ENCODE data around the gene MED1. TPM values are rescaled to one million over a fixed set of nuclear protein-coding genes. Genes with fewer than 3 reads are reported as not detected.

MED1 gene
- total and polyA plus RNA-seq, 9 of the 15 experiments (the other 6 are each of a cell fraction or from before 2014, with no cell fraction given), result 14.0 to 59.8 (median 46.7) TPM

- TF ChIP-seq ZBTB34 (CRISPR knock-in tag; IDR thresholded peaks at IDR 0.05) (no peak), NFRKB (IDR thresholded peaks at IDR 0.05; ENCODE audit: low read depth) (peak; percentile 38), TGIF2 (CRISPR knock-in tag; IDR thresholded peaks at IDR 0.05) (no peak), NEUROD1 (IDR thresholded peaks at IDR 0.05; ENCODE audit: borderline replicate concordance, low read depth, low read length, partially characterized antibody) (peak; percentile 99), ZZZ3 (IDR thresholded peaks at IDR 0.05) (peak; percentile 83; the same call in 1 of the 2 replicates), TAF15 (IDR thresholded peaks at IDR 0.05; ENCODE audit: low read depth, low read length) (0 out of 2 replicates have a peak, but pooled peaks have one; percentile 64), RBM39 (optimal IDR thresholded peaks at IDR 0.05; ENCODE audit: low read depth, low read length) (peak; percentile 54), NUFIP1 (IDR thresholded peaks at IDR 0.05; ENCODE audit: partially characterized antibody) (no peak), MCM2 (IDR thresholded peaks at IDR 0.05; ENCODE audit: low read depth) (no peak), ATF1 (CRISPR knock-in tag; IDR thresholded peaks at IDR 0.05) (no peak), ATF1 (tag; IDR thresholded peaks at IDR 0.05) (peak; percentile 81), THAP7 (CRISPR knock-in tag; IDR thresholded peaks at IDR 0.05) (no peak), KHSRP (IDR thresholded peaks at IDR 0.05) (no peak), HOXB6 (CRISPR knock-in tag; IDR thresholded peaks at IDR 0.05; ENCODE audit: borderline replicate concordance) (no peak), GATAD2A (IDR thresholded peaks at IDR 0.05) (no peak), EP400 (IDR thresholded peaks at IDR 0.05) (peak; percentile 94), ASH1L (IDR thresholded peaks at IDR 0.05; ENCODE audit: borderline replicate concordance, low read depth, partially characterized antibody) (peak; percentile 96), RFX7 (CRISPR knock-in tag; IDR thresholded peaks at IDR 0.05) (no peak), KDM4B (IDR thresholded peaks at IDR 0.05; ENCODE audit: borderline replicate concordance in 2 of 2, low read depth in 1 of 2) (no peak)
- TF ChIP-seq, protein P1, sequence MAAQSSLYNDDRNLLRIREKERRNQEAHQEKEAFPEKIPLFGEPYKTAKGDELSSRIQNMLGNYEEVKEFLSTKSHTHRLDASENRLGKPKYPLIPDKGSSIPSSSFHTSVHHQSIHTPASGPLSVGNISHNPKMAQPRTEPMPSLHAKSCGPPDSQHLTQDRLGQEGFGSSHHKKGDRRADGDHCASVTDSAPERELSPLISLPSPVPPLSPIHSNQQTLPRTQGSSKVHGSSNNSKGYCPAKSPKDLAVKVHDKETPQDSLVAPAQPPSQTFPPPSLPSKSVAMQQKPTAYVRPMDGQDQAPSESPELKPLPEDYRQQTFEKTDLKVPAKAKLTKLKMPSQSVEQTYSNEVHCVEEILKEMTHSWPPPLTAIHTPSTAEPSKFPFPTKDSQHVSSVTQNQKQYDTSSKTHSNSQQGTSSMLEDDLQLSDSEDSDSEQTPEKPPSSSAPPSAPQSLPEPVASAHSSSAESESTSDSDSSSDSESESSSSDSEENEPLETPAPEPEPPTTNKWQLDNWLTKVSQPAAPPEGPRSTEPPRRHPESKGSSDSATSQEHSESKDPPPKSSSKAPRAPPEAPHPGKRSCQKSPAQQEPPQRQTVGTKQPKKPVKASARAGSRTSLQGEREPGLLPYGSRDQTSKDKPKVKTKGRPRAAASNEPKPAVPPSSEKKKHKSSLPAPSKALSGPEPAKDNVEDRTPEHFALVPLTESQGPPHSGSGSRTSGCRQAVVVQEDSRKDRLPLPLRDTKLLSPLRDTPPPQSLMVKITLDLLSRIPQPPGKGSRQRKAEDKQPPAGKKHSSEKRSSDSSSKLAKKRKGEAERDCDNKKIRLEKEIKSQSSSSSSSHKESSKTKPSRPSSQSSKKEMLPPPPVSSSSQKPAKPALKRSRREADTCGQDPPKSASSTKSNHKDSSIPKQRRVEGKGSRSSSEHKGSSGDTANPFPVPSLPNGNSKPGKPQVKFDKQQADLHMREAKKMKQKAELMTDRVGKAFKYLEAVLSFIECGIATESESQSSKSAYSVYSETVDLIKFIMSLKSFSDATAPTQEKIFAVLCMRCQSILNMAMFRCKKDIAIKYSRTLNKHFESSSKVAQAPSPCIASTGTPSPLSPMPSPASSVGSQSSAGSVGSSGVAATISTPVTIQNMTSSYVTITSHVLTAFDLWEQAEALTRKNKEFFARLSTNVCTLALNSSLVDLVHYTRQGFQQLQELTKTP (IDR thresholded peaks at IDR 0.05; ENCODE audit: low read depth in 1 of 2, partially characterized antibody in 2 of 2), result peak; percentile 43 to 70
- TF ChIP-seq, protein P2, sequence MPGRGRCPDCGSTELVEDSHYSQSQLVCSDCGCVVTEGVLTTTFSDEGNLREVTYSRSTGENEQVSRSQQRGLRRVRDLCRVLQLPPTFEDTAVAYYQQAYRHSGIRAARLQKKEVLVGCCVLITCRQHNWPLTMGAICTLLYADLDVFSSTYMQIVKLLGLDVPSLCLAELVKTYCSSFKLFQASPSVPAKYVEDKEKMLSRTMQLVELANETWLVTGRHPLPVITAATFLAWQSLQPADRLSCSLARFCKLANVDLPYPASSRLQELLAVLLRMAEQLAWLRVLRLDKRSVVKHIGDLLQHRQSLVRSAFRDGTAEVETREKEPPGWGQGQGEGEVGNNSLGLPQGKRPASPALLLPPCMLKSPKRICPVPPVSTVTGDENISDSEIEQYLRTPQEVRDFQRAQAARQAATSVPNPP (IDR thresholded peaks at IDR 0.05; ENCODE audit: borderline replicate concordance, insufficient read depth, insufficient read length), result no peak
These were observed 10.3 kb upstream of the MED1 start, which contains the start of gene CDK12 (continued) for GRCh38 chr17:39461113-39461925.

All from K562 (cell line).